KOPT-K1 (cell line): Measurements from ENCODE around the gene PPWD1.
A peak's percentile ranks its signal among the peaks of the same experiment; 100 is the strongest.
"Not testable (repeated sequence)": the region's sequence is repeated elsewhere in the genome, so short reads cannot be mapped to it uniquely, and the experiment has no call there.

Experiments
- H3K27ac ChIP-seq: fragments of 200-600 bp; sonication (generic); 2 replicates; pipeline ENCODE4 v1.5.1; 2016; ENCODE audit warnings: antibody characterized with exemption, mild to moderate bottlenecking, low read depth, low read length; ENCODE audit not compliant: poor library complexity, severe bottlenecking
- H3K36me3 ChIP-seq: fragments of 200-600 bp; sonication (generic); 2 replicates; pipeline ENCODE4 v1.5.1; 2017; ENCODE audit warnings: antibody characterized with exemption, mild to moderate bottlenecking, low read length, moderate library complexity; ENCODE audit not compliant: insufficient read depth
- H3K9me3 ChIP-seq: fragments of 200-600 bp; sonication (generic); 2 replicates; pipeline ENCODE4 v1.5.1; 2017; ENCODE audit warnings: antibody characterized with exemption, low read length, mild to moderate bottlenecking; ENCODE audit not compliant: insufficient read depth, poor library complexity, severe bottlenecking

Gene PPWD1

DNA sequence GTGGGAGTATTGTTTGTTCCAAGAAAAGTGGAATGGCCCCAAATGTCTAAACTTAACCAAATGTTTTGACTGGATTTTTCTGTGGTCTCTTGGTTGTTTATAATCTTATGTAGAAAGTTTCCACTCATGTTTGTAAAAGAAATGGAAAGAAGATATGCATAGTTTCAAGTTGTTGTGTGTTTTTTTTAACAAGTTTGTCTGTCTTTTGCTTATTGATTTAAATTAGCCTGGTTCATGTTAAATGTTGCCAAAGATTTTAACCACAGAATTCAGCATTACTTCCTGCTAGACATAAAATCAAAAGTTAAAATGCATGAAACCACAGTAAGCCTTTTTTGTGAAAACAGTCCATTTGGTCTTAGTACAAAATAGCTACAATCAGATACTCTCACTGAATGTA, 14.0 kb downstream of the PPWD1 start:
- Histone ChIP-seq H3K9me3 (no peaks in the 10 kb centered on the region), H3K36me3 (peaks cover 86% of the 10 kb centered on the region), H3K27ac (no peak overlapping the region)

DNA sequence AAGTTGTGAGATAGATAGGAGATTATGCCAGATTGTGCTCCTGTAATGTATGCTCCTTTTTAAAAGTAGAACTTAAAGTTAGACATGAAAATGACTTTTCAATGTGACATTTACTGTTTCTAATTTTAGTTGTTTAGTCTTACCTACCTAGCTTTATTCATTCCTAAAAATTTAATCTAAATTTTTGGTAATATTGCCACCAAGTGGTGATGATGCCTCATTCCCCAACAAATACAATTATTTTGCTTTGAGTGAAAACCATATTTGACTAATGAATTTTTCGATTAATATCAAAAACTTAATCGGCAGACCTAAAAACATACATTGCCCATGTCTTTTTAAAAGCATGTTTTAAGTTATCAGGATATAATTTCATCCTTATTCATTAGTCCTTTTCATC, 25.6 kb downstream of the PPWD1 start:
- no peak overlapping the region for H3K27ac ChIP-seq
- H3K9me3 ChIP-seq, result no peaks in the 10 kb centered on the region
- H3K36me3 ChIP-seq, result peaks cover 98% of the 10 kb centered on the region

DNA sequence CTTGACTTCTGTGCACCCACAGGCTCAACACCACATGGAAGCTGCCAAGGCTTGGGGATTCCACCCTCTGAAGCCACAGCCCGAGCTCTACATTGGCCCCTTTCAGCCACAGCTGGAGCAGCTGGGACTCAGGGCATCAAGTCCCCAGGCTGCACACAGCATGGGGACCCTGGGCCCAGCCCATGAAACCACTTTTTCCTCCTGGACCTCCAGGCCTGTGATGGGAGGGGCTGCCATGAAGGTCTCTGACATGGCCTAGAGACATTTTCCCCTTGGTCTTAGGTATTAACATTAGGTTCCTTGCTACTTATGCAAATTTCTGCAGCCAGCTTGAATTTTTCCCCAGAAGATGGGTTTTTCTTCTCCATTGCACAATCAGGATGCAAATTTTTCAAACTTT, 38.7 kb downstream of the PPWD1 start:
- not testable (repeated sequence) for H3K27ac ChIP-seq
- H3K36me3 ChIP-seq, result peaks cover 94% of the 10 kb centered on the region
- peaks cover 34% of the 10 kb centered on the region for H3K9me3 ChIP-seq

DNA sequence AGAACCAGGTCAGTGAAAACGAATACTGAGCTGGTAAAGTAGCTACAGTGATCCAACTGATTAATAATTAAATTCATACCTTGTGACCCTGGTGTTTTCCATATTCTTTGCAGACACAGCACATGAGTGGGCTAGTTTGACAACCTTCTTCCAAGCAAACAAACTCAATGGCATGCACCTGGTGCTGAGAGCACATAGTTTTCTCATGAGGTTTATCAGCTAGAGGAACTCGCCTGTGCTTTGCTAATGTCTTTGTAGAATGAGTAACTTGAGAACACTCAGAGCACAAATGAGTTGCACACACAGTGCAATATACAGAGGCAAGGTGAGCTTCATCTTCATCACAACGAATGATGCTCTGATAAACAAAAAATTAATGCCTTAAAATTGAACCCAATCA, 48.4 kb downstream of the PPWD1 start:
- Histone ChIP-seq H3K27ac (no peak overlapping the region), H3K36me3 (peaks cover 91% of the 10 kb centered on the region), H3K9me3 (no peaks in the 10 kb centered on the region)

DNA sequence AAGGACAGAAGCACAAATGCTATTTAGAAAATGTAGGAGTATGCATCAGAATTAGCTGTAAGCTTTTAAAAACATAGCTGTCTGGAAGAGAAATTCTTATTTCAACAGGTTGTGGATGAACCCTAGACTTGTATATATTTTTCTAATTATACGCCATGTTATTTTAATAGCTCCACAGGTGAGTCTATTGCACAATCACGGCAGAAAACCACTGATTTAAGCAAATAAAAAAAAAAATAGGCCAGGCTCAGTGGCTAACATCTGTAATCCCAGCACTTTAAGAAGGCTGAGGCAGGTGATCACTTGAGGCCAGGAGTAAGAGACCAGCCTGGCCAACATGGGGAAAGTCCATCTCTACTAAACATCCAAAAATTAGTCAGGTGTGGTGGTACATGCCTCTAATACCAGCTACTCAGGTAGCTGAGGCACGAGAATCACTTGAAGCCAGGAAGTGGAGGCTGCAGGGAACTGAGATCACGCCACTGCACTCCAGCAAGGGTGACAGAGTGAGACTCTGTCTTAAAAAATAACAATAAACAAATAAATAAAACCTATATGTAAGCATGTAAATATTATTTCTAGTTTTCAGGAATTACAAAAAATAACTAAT, 49.3 kb downstream of the PPWD1 start:
- H3K36me3 ChIP-seq, result peaks cover 89% of the 10 kb centered on the region
- H3K9me3 ChIP-seq, result no peaks in the 10 kb centered on the region
- H3K27ac ChIP-seq, result no peak overlapping the region

DNA sequence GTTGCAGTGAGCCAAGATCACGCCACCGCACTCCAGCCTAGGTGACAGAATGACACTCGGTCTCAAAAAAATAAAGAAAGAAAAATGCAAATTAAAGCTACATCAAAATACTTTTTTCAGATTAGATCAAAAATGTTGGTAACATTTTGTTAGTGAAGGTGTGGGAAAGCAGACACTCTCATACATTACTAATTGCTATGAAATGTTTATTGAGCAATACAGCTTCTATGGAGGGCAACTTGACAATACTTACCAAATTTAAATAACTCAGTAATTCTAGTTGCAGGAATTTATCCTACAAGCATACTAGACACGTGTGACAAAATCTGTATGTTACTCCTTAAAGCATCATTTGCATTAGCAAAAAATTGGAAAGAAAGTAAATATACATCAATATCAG, 56.9 kb downstream of the PPWD1 start:
- no peak overlapping the region for H3K27ac ChIP-seq
- H3K9me3 ChIP-seq, result no peaks in the 10 kb centered on the region
- peaks cover 25% of the 10 kb centered on the region for H3K36me3 ChIP-seq

DNA sequence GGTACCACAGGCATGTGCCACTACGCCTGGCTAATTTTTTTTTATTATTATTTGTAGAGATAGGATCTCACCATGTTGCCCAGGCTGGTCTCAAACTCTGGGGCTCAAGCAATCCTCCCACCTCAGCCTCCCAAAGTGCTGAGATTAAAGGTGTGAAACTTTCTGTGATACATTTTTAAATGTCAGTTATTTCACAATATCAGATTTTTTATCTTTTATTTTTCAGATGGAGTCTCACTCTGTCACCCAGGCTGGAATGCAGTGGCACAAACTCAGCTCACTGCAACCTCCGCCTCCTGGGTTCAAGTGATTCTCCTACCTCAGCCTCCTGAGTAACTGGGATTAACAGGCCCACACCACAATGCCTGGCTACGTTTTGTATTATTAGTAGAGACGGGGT, 58.9 kb downstream of the PPWD1 start:
- not testable (repeated sequence) for H3K36me3 ChIP-seq, H3K27ac ChIP-seq, H3K9me3 ChIP-seq

DNA sequence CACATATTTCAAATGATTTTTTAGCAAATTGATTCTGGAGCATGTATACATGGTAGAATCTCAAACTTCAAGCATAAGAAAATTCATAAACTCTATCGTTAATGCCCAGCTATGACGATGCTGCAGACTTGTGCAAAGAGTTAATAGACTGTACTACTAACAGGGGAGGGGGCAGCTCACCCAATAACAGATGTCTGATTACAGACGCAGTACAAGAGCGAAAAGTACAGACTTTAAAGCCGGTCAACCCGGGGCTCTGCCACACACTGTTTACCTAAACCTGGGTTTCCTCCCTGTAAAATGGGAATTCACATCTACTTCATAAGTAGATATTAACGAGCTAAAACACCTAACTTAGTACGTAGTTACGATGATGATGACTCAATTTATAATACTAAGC, 60.4 kb downstream of the PPWD1 start:
- H3K27ac ChIP-seq, result peak overlapping the region; percentile 76
- H3K36me3 ChIP-seq, result peaks cover 4% of the 10 kb centered on the region; the same call in 1 of the 2 replicates
- H3K9me3 ChIP-seq, result no peaks in the 10 kb centered on the region

DNA sequence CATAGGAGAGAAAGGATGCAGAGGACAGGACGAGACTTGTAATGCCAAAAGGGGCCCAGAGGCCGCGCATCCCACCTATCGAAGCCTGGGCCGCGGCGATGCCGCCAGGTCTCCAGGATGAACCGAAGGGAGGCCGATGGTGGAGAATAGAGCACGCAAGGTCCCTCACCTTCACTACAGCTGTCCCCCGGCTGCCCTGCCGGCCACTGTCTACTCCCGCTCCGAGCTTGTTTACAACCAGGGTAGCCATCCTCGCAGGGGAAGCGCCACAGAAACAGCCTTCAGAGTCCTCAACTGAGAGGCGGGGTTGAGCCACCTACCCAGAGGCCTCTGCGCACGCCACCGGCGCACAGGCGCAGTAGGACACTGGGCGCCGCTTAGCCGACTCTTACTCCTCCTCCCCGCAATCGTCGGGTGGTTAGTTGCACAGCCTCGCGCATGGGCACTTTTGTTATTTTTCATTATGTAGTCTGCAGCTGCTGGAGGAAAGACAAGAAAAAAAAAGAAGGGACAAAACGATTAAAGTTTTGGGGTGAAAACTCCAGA, 61.0 kb downstream of the PPWD1 start, which contains the start of gene TRIM23:
TRIM23 (minus strand) TSS at position 309 of the 546 bp plus-strand sequence; CDS start at position 250, 59 bp downstream.
- Histone ChIP-seq H3K36me3 (peaks cover 8% of the 10 kb centered on the region; the same call in 1 of the 2 replicates), H3K9me3 (no peaks in the 10 kb centered on the region), H3K27ac (peak within 1 kb of the TSS; percentile 76)

DNA sequence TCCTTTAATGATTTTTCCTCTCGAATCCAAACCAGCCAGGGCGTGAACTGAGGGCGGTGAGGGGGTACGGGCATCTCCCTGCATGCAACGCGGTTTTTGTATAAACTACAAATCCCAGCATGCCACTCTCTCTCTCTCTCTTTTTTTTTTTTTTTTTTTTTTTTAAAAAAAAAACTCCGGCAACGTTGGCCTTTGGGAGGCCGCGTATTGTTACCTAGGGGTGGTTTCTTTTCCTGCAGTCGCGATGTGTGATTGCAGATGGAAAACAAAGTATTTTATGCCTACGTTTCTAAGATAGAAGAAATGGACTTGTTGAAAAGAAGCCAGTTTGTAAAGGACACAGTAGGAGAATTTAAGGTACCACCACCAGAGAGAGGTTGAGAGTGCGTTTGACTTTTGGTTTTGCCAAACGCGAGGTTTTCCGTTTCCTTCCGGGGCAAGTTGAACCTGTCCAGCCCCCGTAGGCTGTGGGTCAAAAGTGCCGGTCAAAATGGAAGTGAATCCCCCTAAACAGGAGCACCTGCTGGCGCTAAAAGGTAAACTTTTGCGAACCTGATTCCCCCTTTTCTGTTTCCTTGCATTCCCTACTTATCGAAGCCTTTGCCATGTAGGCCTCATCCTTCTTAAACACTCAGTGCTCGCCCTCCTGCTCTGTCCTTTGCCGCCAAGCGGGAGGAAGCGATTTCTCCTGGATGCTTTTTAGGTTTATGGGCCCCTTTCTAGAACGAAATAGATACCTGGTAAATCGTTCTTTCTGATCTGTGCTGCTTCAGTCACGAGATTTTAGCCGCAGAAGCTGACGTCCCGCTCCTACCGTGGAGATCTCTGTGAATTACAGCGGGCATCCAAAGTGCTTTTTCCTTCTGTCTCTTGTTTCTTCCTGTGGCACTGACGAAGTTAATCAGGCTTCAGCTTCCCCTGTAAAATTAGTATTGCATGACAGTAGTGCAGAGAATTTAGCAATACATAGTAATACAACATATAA, 61.8 kb downstream of the PPWD1 start, which contains the start of the genes SHLD3 and TRAPPC13:
SHLD3 (plus strand) TSS at position 457 of the 985 bp plus-strand sequence. CDS start 4,561 bp downstream, outside the sequence.
TRAPPC13 (plus strand) TSS at position 457 of the 985 bp plus-strand sequence; CDS start at position 491, 34 bp downstream.
- H3K27ac ChIP-seq, result peak within 1 kb of the TSS; percentile 76
- peaks cover 15% of the 10 kb centered on the region for H3K36me3 ChIP-seq
- no peaks in the 10 kb centered on the region for H3K9me3 ChIP-seq

DNA sequence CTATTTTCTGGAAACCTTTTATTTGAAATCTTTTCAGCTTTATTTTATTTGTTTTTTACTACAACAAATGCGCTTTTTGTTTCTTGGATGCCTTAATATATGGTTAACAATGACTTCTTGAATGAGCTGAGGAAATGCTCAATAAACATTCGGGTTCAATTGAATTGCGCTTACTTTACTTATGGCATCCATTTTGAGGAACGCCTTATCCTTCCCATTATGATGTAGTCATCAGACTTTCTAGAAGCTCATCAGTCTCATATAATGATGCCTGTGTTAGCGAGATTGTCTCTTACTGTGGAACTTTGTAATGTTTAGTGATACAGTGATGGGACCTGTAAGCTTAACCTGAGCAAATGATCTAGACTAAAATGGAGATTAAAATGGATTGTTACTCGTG, 62.6 kb downstream of the PPWD1 start:
- peak overlapping the region; percentile 76 for H3K27ac ChIP-seq
- H3K9me3 ChIP-seq, result no peaks in the 10 kb centered on the region
- peaks cover 17% of the 10 kb centered on the region for H3K36me3 ChIP-seq

DNA sequence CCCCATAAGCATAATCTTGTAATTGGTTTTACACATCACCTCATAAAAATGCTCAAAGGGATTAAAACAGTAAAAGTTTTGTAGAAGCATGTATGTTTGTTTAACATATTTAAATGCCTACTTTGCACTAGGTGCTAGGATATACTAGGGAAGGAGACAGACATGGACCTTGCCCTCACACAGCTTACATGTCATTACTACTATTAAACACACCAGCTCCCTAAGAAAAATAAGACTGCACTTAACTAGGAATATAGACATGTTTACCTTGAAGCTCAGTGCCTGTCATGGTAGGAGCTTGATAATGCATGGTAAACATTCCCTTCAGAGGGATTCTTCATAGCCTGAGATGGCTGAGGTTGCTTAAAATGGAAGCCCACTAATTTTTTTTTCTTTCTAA, 67.9 kb downstream of the PPWD1 start:
- Histone ChIP-seq H3K9me3 (no peaks in the 10 kb centered on the region), H3K27ac (no peak overlapping the region), H3K36me3 (peaks cover 26% of the 10 kb centered on the region)
